B cell (primary cell): ENCODE results near the gene GUCD1. TPM values are rescaled to one million over a fixed set of nuclear protein-coding genes. Genes with fewer than 3 reads are reported as not detected.

Source experiments
- ATAC-seq: fragments of 200-7000 bp; cut with Tn5 transposase; one replicate; pipeline ENCODE4 v1.10.0; 2021; ENCODE audit warnings: low read depth, mild to moderate bottlenecking, moderate number of reproducible peaks, moderate library complexity
- CTCF ChIA-PET: fragments of 350-600 bp; sonication (Branson Sonifier 250); formaldehyde crosslinking; loops from one replicate; lab custom pipeline; 2021; ENCODE audit warnings: antibody characterized with exemption, inconsistent platforms; lab: Charles Lee
- POLR2A ChIA-PET: fragments of 350-600 bp; sonication (Branson Sonifier 250); formaldehyde crosslinking; loops from one replicate; lab custom pipeline; 2021; ENCODE audit warnings: antibody characterized with exemption; lab: Charles Lee
- DNase-seq: peaks from one replicate; pipeline ENCODE4 v3.0.0; 2013
- H2AFZ ChIP-seq: 2 replicates; pipeline ENCODE4 v1.6.1; 2012; ENCODE audit warnings: mild to moderate bottlenecking, low read depth, low read length; ENCODE audit not compliant: insufficient read depth, poor library complexity, severe bottlenecking
- H3K27ac ChIP-seq, 2 donors: 1 replicate in 1 of 2; 2 replicates in 1 of 2; pipeline ENCODE4 v1.5.1; 2012 to 2013; ENCODE audit warnings: low read length in 2 of 2, mild to moderate bottlenecking in 2 of 2, moderate library complexity in 1 of 2
- H3K27me3 ChIP-seq, 4 experiments: fragments of 200-600 bp in 1 of 4; sonication (generic) in 1 of 4; replicated peaks in 1 of 4; 1 replicate in 2 of 4; 2 replicates in 2 of 4; pipeline versions ENCODE4 v1.6.1 to v1.7.0; 2013 to 2016; ENCODE audit warnings: low read length in 3 of 4, mild to moderate bottlenecking in 2 of 4, mixed read lengths in 1 of 4, moderate library complexity in 1 of 4; ENCODE audit not compliant: insufficient read depth in 4 of 4, control insufficient read depth in 3 of 4; ENCODE audit errors: control extremely low read depth in 1 of 4
- H3K36me3 ChIP-seq, 2 experiments: replicated peaks in 1 of 2; 1 replicate in 1 of 2; 2 replicates in 1 of 2; pipeline versions ENCODE4 v1.6.1 to v1.7.1; 2013; ENCODE audit warnings: low read length in 1 of 2; ENCODE audit not compliant: insufficient read depth in 2 of 2, control insufficient read depth in 1 of 2; ENCODE audit errors: control extremely low read depth in 1 of 2, extremely low read depth in 1 of 2
- H3K4me1 ChIP-seq, 2 donors: fragments of 200-600 bp in 1 of 2; sonication (generic) in 1 of 2; 1 replicate in 1 of 2; 2 replicates in 1 of 2; pipeline versions ENCODE4 v1.5.1 to v1.6.1; 2013 to 2017; ENCODE audit warnings: low read length in 2 of 2; ENCODE audit not compliant: control insufficient read depth in 2 of 2, insufficient read depth in 2 of 2
- H3K4me2 ChIP-seq: replicated peaks from 2 replicates; pipeline ENCODE3; 2012; ENCODE audit warnings: mild to moderate bottlenecking, low read depth, low read length; ENCODE audit not compliant: poor library complexity, severe bottlenecking
- H3K4me3 ChIP-seq, 5 experiments: fragments of 200-600 bp in 1 of 5; sonication (generic) in 1 of 5; 1 replicate in 3 of 5; 2 replicates in 2 of 5; pipeline versions ENCODE4 v1.5.1 to v1.7.0; 2011 to 2016; ENCODE audit warnings: low read length in 4 of 5, mild to moderate bottlenecking in 4 of 5, low read depth in 2 of 5, control low read depth in 1 of 5, moderate library complexity in 1 of 5; ENCODE audit not compliant: insufficient read depth in 1 of 5; ENCODE audit errors: control extremely low read depth in 1 of 5, extremely low read depth in 1 of 5
- H3K79me2 ChIP-seq: fragments of 200-600 bp; sonication (generic); one replicate; pipeline ENCODE4 v1.6.0; 2016; ENCODE audit warnings: low read length; ENCODE audit not compliant: control insufficient read depth, insufficient read depth
- H3K9ac ChIP-seq: fragments of 200-600 bp; sonication (generic); 2 replicates; pipeline ENCODE4 v1.6.1; 2017; ENCODE audit warnings: mild to moderate bottlenecking, low read length, moderate library complexity
- H3K9me3 ChIP-seq, 3 donors: one replicate each; pipeline versions ENCODE4 v1.6.1 to v1.7.1; 2013; ENCODE audit warnings: low read length in 2 of 3; ENCODE audit not compliant: control insufficient read depth in 2 of 3, insufficient read depth in 1 of 3; ENCODE audit errors: control extremely low read depth in 1 of 3
- H4K20me1 ChIP-seq: 2 replicates; pipeline ENCODE4 v1.6.0; 2012; ENCODE audit warnings: mild to moderate bottlenecking, low read length; ENCODE audit not compliant: insufficient read depth, control insufficient read depth, poor library complexity, severe bottlenecking
- H3K27ac Mint-ChIP-seq: one replicate; pipeline ENCODE4 v1.8.0; 2021; ENCODE audit warnings: mixed read lengths
- H3K27me3 Mint-ChIP-seq: one replicate; pipeline ENCODE4 v1.8.0; 2021; ENCODE audit warnings: mixed read lengths
- H3K4me1 Mint-ChIP-seq: one replicate; pipeline ENCODE4 v1.8.0; 2021; ENCODE audit warnings: mixed read lengths
- H3K4me3 Mint-ChIP-seq: one replicate; pipeline ENCODE4 v1.8.0; 2021; ENCODE audit warnings: mixed read lengths
- H3K9me3 Mint-ChIP-seq: one replicate; pipeline ENCODE4 v1.8.0; 2022; ENCODE audit warnings: mixed read lengths; ENCODE audit not compliant: insufficient read depth
- EZH2 ChIP-seq: IDR thresholded peaks from 2 replicates; pipeline ENCODE4 v1.6.1; 2012; ENCODE audit warnings: borderline replicate concordance, low read depth, mild to moderate bottlenecking, moderate library complexity, low read length; ENCODE audit not compliant: insufficient read depth, poor library complexity, severe bottlenecking
- WGBS: methylation state at CpG from one replicate; pipeline ENCODE4 v1.1.5; 2013; ENCODE audit warnings: missing lambda C conversion rate; ENCODE audit not compliant: insufficient coverage; 5-methylcytosine and 5-hydroxymethylcytosine counted together
- intact Hi-C: fragments of 100-400 bp; cut with micrococcal nuclease; formaldehyde crosslinking; loops from one replicate; pipeline ENCODE4 v1.10.0; 2022
- polyA plus RNA-seq: library from polyadenylated mRNA; depleted of rRNA; stranded (reverse); fragments of >200 nt; gene quantifications from 2 replicates; pipeline ENCODE4 v1.2.3, GENCODE V29; 2012
- total RNA-seq, 2 donors: library from RNA; stranded (reverse); fragments of 120-200 nt in 1 of 2; gene quantifications; 1 replicate in 1 of 2; 2 replicates in 1 of 2; pipeline versions ENCODE4 v1.2.3 to v1.2.4, GENCODE V29; 2013 to 2022
- TF ChIP-seq, protein P1 (sequence below): fragments of 200-600 bp; IDR thresholded peaks from one replicate; pipeline ENCODE4 v1.8.0; 2022; ENCODE audit warnings: antibody characterized with exemption, mild to moderate bottlenecking

GUCD1 gene
- total and polyA plus RNA-seq, 2 donors (not counting 1 experiment from before 2014, with no cell fraction given), result 257 to 378 TPM

DNA sequence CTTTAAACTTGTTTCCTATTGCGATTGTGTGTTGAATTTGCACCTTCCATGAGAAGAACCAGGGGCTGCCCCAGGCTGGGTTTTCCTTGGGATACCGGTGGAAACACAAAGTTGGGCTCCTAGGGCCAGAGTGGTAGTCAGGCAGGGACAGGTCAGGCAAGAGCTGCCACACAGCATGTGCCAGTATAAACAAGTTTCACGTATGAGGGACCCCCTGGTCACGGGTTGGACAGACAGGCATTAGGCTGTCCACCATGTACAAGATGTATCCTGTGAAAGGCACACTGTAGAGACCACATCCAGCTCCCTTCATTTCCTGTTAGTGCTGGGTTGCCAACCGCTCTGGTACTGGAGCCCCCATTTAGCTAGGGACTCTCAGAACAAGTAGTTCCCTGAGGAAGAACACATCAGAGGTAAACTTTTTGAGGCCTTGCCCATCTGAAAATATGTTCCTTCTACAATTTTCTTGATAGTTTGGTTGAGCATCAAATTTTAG is 51.0 kb downstream of the GUCD1 start:
- ATAC-seq (no peak), DNase-seq (no peak)
- no peak overlapping the region for H3K9ac ChIP-seq
- no peaks in the 10 kb centered on the region for H3K36me3 ChIP-seq
- H3K4me3 Mint-ChIP-seq, result no peak overlapping the region
- peak overlapping the region; percentile 32 for H3K27ac Mint-ChIP-seq
- H3K4me3 ChIP-seq, result no peak overlapping the region
- no peak overlapping the region for H2AFZ ChIP-seq
- H3K27me3 ChIP-seq, result peaks cover 0 to 2% (median 0%) of the 10 kb centered on the region in 4 experiments
- no peaks in the 10 kb centered on the region for H3K9me3 Mint-ChIP-seq
- H3K9me3 ChIP-seq, result no peaks in the 10 kb centered on the region
- H3K27me3 Mint-ChIP-seq, result no peaks in the 10 kb centered on the region
- no peak overlapping the region for H3K4me2 ChIP-seq
- peaks cover 27 to 34% of the 10 kb centered on the region in 2 donors for H3K4me1 ChIP-seq
- H3K4me1 Mint-ChIP-seq, result peaks cover 45% of the 10 kb centered on the region
- 67% methylated on average over 5 of the region's 5 CpGs for WGBS
- intact Hi-C loops, result loop anchor here (1.0 kb wide), 3 partner anchors 70 to 83 kb away; partner anchors contain the start of gene ADORA2A
- no peaks in the 10 kb centered on the region for H4K20me1 ChIP-seq
- no peak for TF ChIP-seq EZH2
- TF ChIP-seq, protein P1, sequence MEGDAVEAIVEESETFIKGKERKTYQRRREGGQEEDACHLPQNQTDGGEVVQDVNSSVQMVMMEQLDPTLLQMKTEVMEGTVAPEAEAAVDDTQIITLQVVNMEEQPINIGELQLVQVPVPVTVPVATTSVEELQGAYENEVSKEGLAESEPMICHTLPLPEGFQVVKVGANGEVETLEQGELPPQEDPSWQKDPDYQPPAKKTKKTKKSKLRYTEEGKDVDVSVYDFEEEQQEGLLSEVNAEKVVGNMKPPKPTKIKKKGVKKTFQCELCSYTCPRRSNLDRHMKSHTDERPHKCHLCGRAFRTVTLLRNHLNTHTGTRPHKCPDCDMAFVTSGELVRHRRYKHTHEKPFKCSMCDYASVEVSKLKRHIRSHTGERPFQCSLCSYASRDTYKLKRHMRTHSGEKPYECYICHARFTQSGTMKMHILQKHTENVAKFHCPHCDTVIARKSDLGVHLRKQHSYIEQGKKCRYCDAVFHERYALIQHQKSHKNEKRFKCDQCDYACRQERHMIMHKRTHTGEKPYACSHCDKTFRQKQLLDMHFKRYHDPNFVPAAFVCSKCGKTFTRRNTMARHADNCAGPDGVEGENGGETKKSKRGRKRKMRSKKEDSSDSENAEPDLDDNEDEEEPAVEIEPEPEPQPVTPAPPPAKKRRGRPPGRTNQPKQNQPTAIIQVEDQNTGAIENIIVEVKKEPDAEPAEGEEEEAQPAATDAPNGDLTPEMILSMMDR, result no peak
- no peaks in the 10 kb centered on the region for H3K79me2 ChIP-seq
- H3K27ac ChIP-seq, result peak overlapping the region in 1 of 2 donors; percentile 55
- CTCF ChIA-PET, result interaction anchor here (1.0 to 11.5 kb wide), 12 partner anchors 8 to 95 kb away, joined by 3 to 173 read pairs (median 6); partner anchors contain the start of gene ADORA2A
- POLR2A ChIA-PET, result interaction anchor here (1.1 to 2.2 kb wide), 2 partner anchors 76 to 80 kb away, joined by 4 to 8 read pairs; partner anchors contain the start of gene ADORA2A
